Heart right ventricle (tissue), 16 donors: ENCODE measurements around the gene PEX14. TPM values are rescaled to one million over a fixed set of nuclear protein-coding genes. Genes with fewer than 3 reads are reported as not detected.

ENCODE experiments used
- ATAC-seq, 8 donors: fragments of 200-7000 bp; cut with Tn5 transposase; one replicate each; pipeline ENCODE4 v1.9.1; 2020; ENCODE audit warnings: mild to moderate bottlenecking in 8 of 8, moderate library complexity in 8 of 8, moderate number of reproducible peaks in 1 of 8
- DNase-seq, 2 donors: peaks; one replicate each; pipeline ENCODE4 v3.0.0-alpha.2; 2020
- H3K27ac ChIP-seq, 10 donors: fragments of 200-600 bp; sonication (generic) in 2 of 10; one replicate each; pipeline versions ENCODE4 v1.5.0 to v1.8.0; 2020 to 2022; ENCODE audit warnings: mild to moderate bottlenecking in 3 of 10
- H3K27me3 ChIP-seq, 7 donors: fragments of 200-600 bp; one replicate each; pipeline ENCODE4 v1.8.0; 2021 to 2022; ENCODE audit warnings: mild to moderate bottlenecking in 2 of 7
- H3K36me3 ChIP-seq, 9 donors: fragments of 200-600 bp; sonication (generic) in 1 of 9; one replicate each; pipeline versions ENCODE4 v1.5.0 to v1.8.0; 2020 to 2022; ENCODE audit warnings: mild to moderate bottlenecking in 2 of 9
- H3K4me1 ChIP-seq, 9 donors: fragments of 200-600 bp; sonication (generic) in 1 of 9; one replicate each; pipeline versions ENCODE4 v1.5.0 to v1.8.0; 2020 to 2022; ENCODE audit warnings: mild to moderate bottlenecking in 4 of 9
- H3K4me3 ChIP-seq, 10 donors: fragments of 200-600 bp; sonication (generic) in 2 of 10; one replicate each; pipeline versions ENCODE4 v1.5.0 to v1.8.0; 2020 to 2022; ENCODE audit warnings: mild to moderate bottlenecking in 7 of 10, moderate library complexity in 2 of 10
- H3K9me3 ChIP-seq, 11 donors: fragments of 200-600 bp in 10 of 11; sonication (generic) in 2 of 11; one replicate each; pipeline versions ENCODE4 v1.5.0 to v1.8.0; 2013 to 2022; ENCODE audit warnings: mild to moderate bottlenecking in 2 of 11, control low read depth in 1 of 11, moderate library complexity in 1 of 11
- CTCF ChIP-seq, 9 donors: fragments of 200-600 bp; sonication (generic) in 2 of 9; IDR thresholded peaks; one replicate each; pipeline versions ENCODE4 v1.5.0 to v1.8.0; 2021 to 2022; ENCODE audit warnings: antibody characterized with exemption in 9 of 9, mild to moderate bottlenecking in 5 of 9, moderate library complexity in 1 of 9
- WGBS, 2 donors: extraction: QIAGEN DNeasy Blood & Tissue Kit; methylation state at CpG; one replicate each; pipeline ENCODE4 v1.1.7; 2013; ENCODE audit warnings: inconsistent platforms in 1 of 2; 5-methylcytosine and 5-hydroxymethylcytosine counted together
- intact Hi-C, 10 donors: fragments of 100-400 bp; cut with DNase I; formaldehyde crosslinking; loops; one replicate each; pipeline versions ENCODE4 v1.11.1 to v1.14.2; 2022
- polyA plus RNA-seq, 2 donors: library from polyadenylated mRNA; stranded (reverse); fragments of 200-250 nt; gene quantifications; one replicate each; pipeline ENCODE4 v1.2.3, GENCODE V29; 2013
- total RNA-seq, 10 donors: library from RNA; stranded (reverse); fragmentation: NEBNext Ultra II Directional in 3 of 10; extraction: Animal tissue kit (Norgen Biotek cat#: 25700) in 3 of 10; gene quantifications; one replicate each; pipeline versions ENCODE4 v1.2.1 to v1.2.4, GENCODE V29; 2021 to 2023
- donor health status: Arrhythmogenic right ventricular cardiomyopathy.
- donor health status: ischemic (EF 13 %, LVEDD 7.1; RV severe dilation, severe dysfunction).
- donor health status: healthy with polysubstance abuse.
- donor health status: DM: no; HTN: yes; CAD: no.
- donor health status: DM: no; HTN: no; CAD: no.
- donor health status: ischemic (EF 25% LVEDD 6.9; RV normal size, moderate dysfunction).
- donor health status: ischemic (EF 25% LVEDD 5.7; RV mildly dilated, moderate dysfunction).
- donor health status: healthy.
- donor health status: DM: yes; HTN: yes; CAD: no.
- donor health status: Ischemic cardiomyopathy.
- donor health status: ischemic (EF 35%, LVEDD 5.7; RV mildly dilated, moderate dysfunction).
- donor health status: nonischemic (EF 11% LVEDD 7.7; RV severe dilation, severe dysfunction).
- donor health status: DM: yes; HTN: yes; CAD: no.
- donor health status: PGD.
- donor health status: ischemic (EF 29% LVEDD 5.4; RV normal size, mild dysfunction).
- donor health status: nonischemic (EF 23%, LVEDD 6.1; RV moderate dilation, normal function).

Gene PEX14
- total and polyA plus RNA-seq, 12 donors: 17.1 to 31.9 (median 21.1) TPM

GRCh38 chr1:10617318-10617717, 142.6 kb downstream of the PEX14 start:
- Histone ChIP-seq H3K9me3 (no peaks in the 10 kb centered on the region), H3K4me1 (peaks cover 0 to 7% (median 1%) of the 10 kb centered on the region in 9 donors), H3K27ac (no peak overlapping the region), H3K27me3 (no peaks in the 10 kb centered on the region), H3K36me3 (peaks cover 0 to 20% (median 0%) of the 10 kb centered on the region in 9 donors), H3K4me3 (no peak overlapping the region)
- ATAC-seq: no peak
- intact Hi-C loops: no loop called here
- no peak for TF ChIP-seq CTCF (IDR thresholded peaks at IDR 0.05)
- DNase-seq: no peak
- 94 to 95% methylated on average over 5 of the region's 5 CpGs for WGBS, 2 donors

DNA sequence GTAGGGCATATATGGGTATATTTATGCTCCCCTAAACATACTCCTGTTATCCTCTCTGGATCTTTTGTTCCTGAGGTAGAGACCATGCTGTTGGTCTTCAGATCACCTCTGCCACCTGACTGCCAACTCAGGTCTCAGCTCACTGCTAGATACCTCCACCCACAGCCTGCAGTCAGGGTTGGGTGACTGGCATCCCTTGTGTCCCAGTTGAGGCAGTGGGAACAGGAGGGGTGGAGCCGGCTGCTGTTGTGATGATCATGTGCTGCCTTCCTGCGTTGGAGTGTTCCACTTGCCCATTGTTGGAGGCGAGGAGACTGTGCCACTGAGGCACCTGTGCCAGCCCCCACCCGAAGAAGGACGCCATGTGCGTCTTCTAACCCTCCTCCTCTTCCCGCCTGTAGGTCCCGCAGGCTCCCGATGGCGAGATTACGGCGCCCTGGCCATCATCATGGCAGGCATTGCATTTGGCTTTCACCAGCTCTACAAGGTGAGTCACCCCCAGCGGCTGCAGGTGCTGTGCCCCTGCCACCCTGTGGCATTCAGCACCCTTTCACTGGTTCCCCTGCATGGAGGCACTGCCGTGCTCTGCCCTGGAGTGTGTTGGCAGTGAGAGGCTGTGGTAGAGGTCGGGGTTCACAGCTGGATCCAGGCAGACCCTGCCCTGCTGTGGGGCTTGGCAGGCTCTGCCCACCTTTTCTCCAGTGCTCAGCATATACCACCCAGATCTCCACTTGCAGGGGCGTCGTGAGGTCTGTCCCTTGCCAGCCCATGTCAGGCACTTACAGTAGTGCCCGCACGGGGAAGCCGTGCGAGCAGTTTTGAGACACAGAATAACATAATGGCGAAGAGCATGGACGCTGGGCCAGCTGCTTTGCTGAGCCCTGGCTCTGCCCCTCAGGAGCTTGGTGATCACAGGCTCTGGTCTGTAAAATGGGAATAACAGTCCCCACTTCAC, 143.5 kb downstream of the PEX14 start:
- H3K27me3 ChIP-seq: no peaks in the 10 kb centered on the region
- no peak for ATAC-seq
- H3K27ac ChIP-seq: no peak overlapping the region
- H3K4me1 ChIP-seq: no peaks in the 10 kb centered on the region
- H3K36me3 ChIP-seq: peaks cover 0 to 27% (median 0%) of the 10 kb centered on the region in 9 donors
- no peak overlapping the region for H3K4me3 ChIP-seq
- no peaks in the 10 kb centered on the region for H3K9me3 ChIP-seq
- no peak for TF ChIP-seq CTCF (IDR thresholded peaks at IDR 0.05)
- DNase-seq: no peak
- WGBS, 2 donors: 96 to 97% methylated on average over 23 of the region's 23 CpGs
- intact Hi-C loops: no loop called here

- H3K9me3 ChIP-seq: no peaks in the 10 kb centered on the region
- intact Hi-C loops: no loop called here
- H3K27me3 ChIP-seq: no peaks in the 10 kb centered on the region
- ATAC-seq (no peak), DNase-seq (no peak)
- peaks cover 0 to 53% (median 5%) of the 10 kb centered on the region in 9 donors for H3K36me3 ChIP-seq
- TF ChIP-seq CTCF (IDR thresholded peaks at IDR 0.05): no peak
- no peaks in the 10 kb centered on the region for H3K4me1 ChIP-seq
- 94 to 95% methylated on average over 12 of the region's 12 CpGs for WGBS, 2 donors
- no peak overlapping the region for H3K27ac ChIP-seq
- H3K4me3 ChIP-seq: no peak overlapping the region
Observed at GRCh38 chr1:10620776-10621175, 146.0 kb downstream of the PEX14 start.

GRCh38 chr1:10621906-10622305, 147.2 kb downstream of the PEX14 start:
- H3K27ac ChIP-seq: no peak overlapping the region
- no peak for DNase-seq
- 92% methylated on average over 9 of the region's 9 CpGs for WGBS, 2 donors
- intact Hi-C loops: no loop called here
- no peaks in the 10 kb centered on the region for H3K4me1 ChIP-seq
- no peak overlapping the region for H3K4me3 ChIP-seq
- peaks cover 0 to 60% (median 5%) of the 10 kb centered on the region in 9 donors for H3K36me3 ChIP-seq
- TF ChIP-seq CTCF (IDR thresholded peaks at IDR 0.05): no peak
- H3K27me3 ChIP-seq: no peaks in the 10 kb centered on the region
- no peaks in the 10 kb centered on the region for H3K9me3 ChIP-seq
- no peak for ATAC-seq
